HG03342 (cell line): ENCODE measurements around the gene SCYGR8.

Experiments used
- ATAC-seq: cut with Tn5 transposase; IDR thresholded peaks from one replicate; pipeline ENCODE4 v1.9.1; 2021; ENCODE audit warnings: mild to moderate bottlenecking, moderate library complexity; ENCODE audit not compliant: unreplicated experiment

SCYGR8 gene

GRCh38 chr2:227759411-227760118, 13.9 kb downstream of the SCYGR8 start:
- ATAC-seq, result no peak

- ATAC-seq, result no peak
Observed at GRCh38 chr2:227761740-227762476, 16.2 kb downstream of the SCYGR8 start.

GRCh38 chr2:227765788-227766372, 20.2 kb downstream of the SCYGR8 start:
- no peak for ATAC-seq

- peak; percentile 98 for ATAC-seq
Observed at GRCh38 chr2:227766373-227766883, 20.7 kb downstream of the SCYGR8 start.

GRCh38 chr2:227767830-227768229, 22.1 kb downstream of the SCYGR8 start:
- no peak for ATAC-seq

GRCh38 chr2:227772197-227772661, 26.5 kb downstream of the SCYGR8 start:
- ATAC-seq, result no peak

- ATAC-seq, result no peak
Observed at GRCh38 chr2:227772932-227773331, 27.2 kb downstream of the SCYGR8 start.

GRCh38 chr2:227774011-227774624, 28.4 kb downstream of the SCYGR8 start:
- ATAC-seq, result no peak

- no peak for ATAC-seq
Observed at GRCh38 chr2:227774895-227775842, 29.5 kb downstream of the SCYGR8 start.

GRCh38 chr2:227780981-227781615, 35.4 kb downstream of the SCYGR8 start:
- ATAC-seq, result no peak

- no peak for ATAC-seq
Observed at GRCh38 chr2:227781841-227782240, 36.1 kb downstream of the SCYGR8 start.

GRCh38 chr2:227782804-227783203, 37.1 kb downstream of the SCYGR8 start:
- peak; percentile 27 for ATAC-seq

- peak; percentile 99 for ATAC-seq
Observed at GRCh38 chr2:227783404-227784138, 37.9 kb downstream of the SCYGR8 start.

- no peak for ATAC-seq
Observed at GRCh38 chr2:227785293-227785692, 39.6 kb downstream of the SCYGR8 start.

GRCh38 chr2:227788561-227789018, 42.9 kb downstream of the SCYGR8 start:
- no peak for ATAC-seq

GRCh38 chr2:227789803-227790202, 44.1 kb downstream of the SCYGR8 start:
- peak; percentile 58 for ATAC-seq

- no peak for ATAC-seq
Observed at GRCh38 chr2:227793148-227793712, 47.5 kb downstream of the SCYGR8 start.
